ENCODE data around the gene SERPINB10.
A peak's percentile ranks its signal among the peaks of the same experiment; 100 is the strongest.

SERPINB10 gene

DNA sequence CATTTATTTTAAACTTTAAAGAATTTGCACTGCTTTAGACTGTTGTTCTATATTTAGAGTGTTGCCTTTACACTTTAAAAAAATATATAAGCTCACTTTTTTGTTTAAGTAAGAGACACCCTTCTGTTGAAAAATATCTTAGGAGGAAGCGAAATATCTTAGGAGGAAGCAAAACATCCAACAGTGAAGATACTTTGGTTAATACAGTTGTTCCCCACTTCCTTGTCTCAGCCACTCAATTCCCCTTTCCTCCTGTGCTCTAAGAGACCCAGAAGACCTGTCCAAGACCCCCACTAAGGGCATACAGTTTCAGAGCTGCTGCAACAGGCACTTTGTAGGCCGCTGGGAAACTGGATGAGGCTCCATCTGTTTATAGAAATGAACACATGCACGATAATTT, 67.9 kb downstream of the SERPINB10 start:
- no peak overlapping the region for H3K4me3 ChIP-seq (replicated peaks in 1 of 2; ENCODE audit: low read depth in 2 of 2, low read length in 2 of 2)
- TF ChIP-seq, protein P1, sequence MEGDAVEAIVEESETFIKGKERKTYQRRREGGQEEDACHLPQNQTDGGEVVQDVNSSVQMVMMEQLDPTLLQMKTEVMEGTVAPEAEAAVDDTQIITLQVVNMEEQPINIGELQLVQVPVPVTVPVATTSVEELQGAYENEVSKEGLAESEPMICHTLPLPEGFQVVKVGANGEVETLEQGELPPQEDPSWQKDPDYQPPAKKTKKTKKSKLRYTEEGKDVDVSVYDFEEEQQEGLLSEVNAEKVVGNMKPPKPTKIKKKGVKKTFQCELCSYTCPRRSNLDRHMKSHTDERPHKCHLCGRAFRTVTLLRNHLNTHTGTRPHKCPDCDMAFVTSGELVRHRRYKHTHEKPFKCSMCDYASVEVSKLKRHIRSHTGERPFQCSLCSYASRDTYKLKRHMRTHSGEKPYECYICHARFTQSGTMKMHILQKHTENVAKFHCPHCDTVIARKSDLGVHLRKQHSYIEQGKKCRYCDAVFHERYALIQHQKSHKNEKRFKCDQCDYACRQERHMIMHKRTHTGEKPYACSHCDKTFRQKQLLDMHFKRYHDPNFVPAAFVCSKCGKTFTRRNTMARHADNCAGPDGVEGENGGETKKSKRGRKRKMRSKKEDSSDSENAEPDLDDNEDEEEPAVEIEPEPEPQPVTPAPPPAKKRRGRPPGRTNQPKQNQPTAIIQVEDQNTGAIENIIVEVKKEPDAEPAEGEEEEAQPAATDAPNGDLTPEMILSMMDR (IDR thresholded peaks at IDR 0.05; ENCODE audit: low read depth, low read length) = no peak
- DNase-seq (ENCODE audit: low read depth in 2 of 2) = no peak

DNA sequence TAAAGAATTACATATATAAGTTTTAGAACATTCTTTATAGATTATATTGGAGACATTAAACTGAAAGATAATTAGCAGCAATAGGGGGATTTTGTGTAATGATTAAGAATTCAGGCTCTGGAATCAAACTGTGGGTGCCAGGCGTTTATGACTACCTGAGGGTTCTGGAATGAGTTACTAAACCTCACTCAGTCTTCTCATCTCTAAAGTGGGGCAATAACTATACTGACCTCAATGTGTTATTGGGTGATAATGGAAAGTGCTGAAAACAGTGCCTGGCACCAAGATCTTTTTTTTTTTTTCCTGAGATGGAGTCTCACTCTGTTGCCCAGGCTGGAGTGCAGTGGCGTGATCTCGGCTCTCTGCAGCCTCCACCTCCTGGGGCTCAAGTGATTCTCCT, 69.3 kb downstream of the SERPINB10 start:
- DNase-seq (ENCODE audit: low read depth in 2 of 2) = no peak
- TF ChIP-seq, protein P1 (IDR thresholded peaks at IDR 0.05; ENCODE audit: low read depth, low read length) = no peak
- no peak overlapping the region for H3K4me3 ChIP-seq (replicated peaks in 1 of 2; ENCODE audit: low read depth in 2 of 2, low read length in 2 of 2)

DNA sequence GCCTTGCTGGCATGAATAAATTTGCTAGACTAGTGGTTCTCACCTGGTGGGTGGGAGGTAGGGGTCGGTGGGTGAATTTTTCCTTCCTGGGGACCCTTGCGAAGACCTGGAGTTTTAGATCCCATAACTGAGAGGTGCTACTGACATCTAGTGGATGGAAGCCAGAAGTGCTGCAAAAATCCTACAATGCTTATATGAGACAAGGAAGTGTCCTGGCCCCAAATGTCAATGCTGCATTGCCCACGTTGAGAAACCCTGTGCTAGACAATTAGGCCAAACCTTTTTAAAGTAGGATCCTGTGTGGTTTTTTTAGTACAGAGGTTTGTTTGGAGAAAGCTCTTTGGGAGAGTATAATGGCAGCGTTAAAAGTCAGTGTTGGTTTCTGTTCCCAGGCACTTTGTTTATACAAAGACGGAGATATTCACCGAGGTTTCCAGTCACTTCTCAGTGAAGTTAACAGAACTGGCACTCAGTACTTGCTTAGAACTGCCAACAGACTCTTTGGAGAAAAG, 71.7 kb downstream of the SERPINB10 start:
- DNase-seq (ENCODE audit: low read depth in 2 of 2) = peak; percentile 77 to 84
- TF ChIP-seq, protein P1 (IDR thresholded peaks at IDR 0.05; ENCODE audit: low read depth, low read length) = peak; percentile 85
- H3K4me3 ChIP-seq (replicated peaks in 1 of 2; ENCODE audit: low read depth in 2 of 2, low read length in 2 of 2) = peak overlapping the region; percentile 8 to 11

DNA sequence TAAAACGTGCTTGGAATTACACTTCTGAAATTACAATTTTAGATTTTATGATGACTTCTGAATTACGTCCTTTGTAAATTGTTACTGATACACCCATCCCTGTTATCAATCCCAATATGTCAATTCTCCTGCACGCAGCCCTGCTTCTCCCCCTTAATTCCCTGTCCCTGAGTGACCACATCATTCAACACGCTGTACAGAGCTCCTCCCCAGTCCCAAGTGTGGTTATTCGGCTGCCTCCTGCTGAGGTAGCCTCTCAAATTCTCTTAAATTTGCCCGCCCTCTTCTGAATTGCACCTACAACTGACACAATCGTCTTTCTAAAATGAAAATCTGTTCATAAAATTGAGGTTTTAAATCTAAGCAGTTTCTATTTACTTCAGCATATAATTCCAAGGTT, 72.3 kb downstream of the SERPINB10 start:
- TF ChIP-seq, protein P1 (IDR thresholded peaks at IDR 0.05; ENCODE audit: low read depth, low read length) = no peak
- no peak overlapping the region for H3K4me3 ChIP-seq (replicated peaks in 1 of 2; ENCODE audit: low read depth in 2 of 2, low read length in 2 of 2)
- DNase-seq (ENCODE audit: low read depth in 2 of 2) = no peak

DNA sequence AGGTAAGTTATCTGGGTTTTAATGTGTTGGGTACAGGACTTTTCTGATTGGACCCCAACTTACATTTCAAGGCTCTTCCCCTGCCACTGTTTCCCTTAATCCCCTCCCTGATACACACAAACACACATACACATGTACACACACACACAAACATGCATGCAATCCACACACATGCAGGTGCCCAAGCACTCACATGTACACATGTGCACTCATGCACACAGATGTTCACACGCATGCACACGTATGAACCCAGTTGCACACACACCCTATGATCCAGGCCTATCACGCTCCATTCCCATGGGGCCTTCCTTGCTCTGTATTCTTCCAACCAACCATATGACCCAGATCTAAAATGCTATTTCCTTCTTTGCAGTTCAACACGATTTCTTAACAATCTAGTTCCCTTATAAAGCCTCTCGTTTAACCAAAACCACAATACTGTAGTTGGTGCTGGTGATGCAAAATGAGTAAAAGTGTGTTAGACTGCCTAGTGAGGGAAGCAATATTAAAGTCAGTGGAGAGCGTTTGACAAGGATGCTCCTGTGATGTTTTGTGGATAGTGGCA, 73.2 kb downstream of the SERPINB10 start:
- no peak for DNase-seq (ENCODE audit: low read depth in 2 of 2)
- TF ChIP-seq, protein P1 (IDR thresholded peaks at IDR 0.05; ENCODE audit: low read depth, low read length) = no peak
- no peak overlapping the region for H3K4me3 ChIP-seq (replicated peaks in 1 of 2; ENCODE audit: low read depth in 2 of 2, low read length in 2 of 2)

DNA sequence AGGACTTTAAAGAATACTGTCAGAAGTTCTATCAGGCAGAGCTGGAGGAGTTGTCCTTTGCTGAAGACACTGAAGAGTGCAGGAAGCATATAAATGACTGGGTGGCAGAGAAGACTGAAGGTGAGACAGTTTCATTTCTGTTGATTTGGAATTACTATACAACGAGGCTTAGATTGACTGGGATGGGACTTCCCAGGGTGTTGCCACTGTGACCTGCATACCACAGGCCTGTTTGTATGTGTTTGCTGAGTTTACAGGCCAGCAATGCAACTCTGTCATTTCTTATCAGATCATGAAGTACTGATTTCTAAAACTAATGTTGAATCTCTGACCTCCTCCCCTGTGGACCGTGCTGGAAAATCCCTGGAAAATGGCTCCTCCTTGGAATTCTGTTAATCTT, 74.0 kb downstream of the SERPINB10 start:
- TF ChIP-seq, protein P1 (IDR thresholded peaks at IDR 0.05; ENCODE audit: low read depth, low read length) = no peak
- DNase-seq (ENCODE audit: low read depth in 2 of 2) = no peak
- no peak overlapping the region for H3K4me3 ChIP-seq (replicated peaks in 1 of 2; ENCODE audit: low read depth in 2 of 2, low read length in 2 of 2)

DNA sequence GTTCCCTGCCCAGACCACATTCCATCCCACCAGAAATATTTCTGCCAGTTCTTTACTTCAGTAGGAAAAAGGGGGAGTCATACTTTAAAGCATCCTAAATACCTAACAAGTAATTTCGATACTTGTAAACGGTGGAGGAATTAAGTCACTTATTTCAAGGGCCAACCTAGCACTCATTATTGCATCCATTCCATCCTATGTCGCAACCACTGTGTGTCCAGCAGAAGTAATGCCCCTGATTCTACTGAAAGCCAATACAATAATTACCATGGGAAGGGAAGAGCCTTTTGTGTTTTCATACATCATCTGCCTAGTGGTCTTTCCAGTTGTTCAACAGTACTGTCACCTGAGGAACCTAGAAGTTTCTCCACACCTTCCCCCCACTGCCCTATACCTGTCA, 74.6 kb downstream of the SERPINB10 start:
- no peak for DNase-seq (ENCODE audit: low read depth in 2 of 2)
- TF ChIP-seq, protein P1 (IDR thresholded peaks at IDR 0.05; ENCODE audit: low read depth, low read length) = no peak

More for the DNA sequence above, 74.6 kb downstream of the SERPINB10 start:
- no peak overlapping the region for H3K4me3 ChIP-seq (replicated peaks in 1 of 2; ENCODE audit: low read depth in 2 of 2, low read length in 2 of 2)

Data from cardiac fibroblast (primary cell).